Activated naive CD4-positive, alpha-beta T cell treated with anti-CD3 and anti-CD28 coated beads, Interleukin-2, amount 50 U/mL, for 24 hours (primary cell): ENCODE results near the gene C19orf85.

ENCODE experiments used
- H3K27ac Mint-ChIP-seq: one replicate; pipeline ENCODE4 v1.8.0; 2021; ENCODE audit warnings: mild to moderate bottlenecking, mixed read lengths
- H3K27me3 Mint-ChIP-seq: one replicate; pipeline ENCODE4 v1.8.0; 2021; ENCODE audit warnings: mixed read lengths
- H3K36me3 Mint-ChIP-seq: one replicate; pipeline ENCODE4 v1.8.0; 2021; ENCODE audit warnings: mixed read lengths
- H3K4me1 Mint-ChIP-seq: one replicate; pipeline ENCODE4 v1.8.0; 2021; ENCODE audit warnings: mixed read lengths
- H3K4me3 Mint-ChIP-seq: one replicate; pipeline ENCODE4 v1.8.0; 2021; ENCODE audit warnings: mild to moderate bottlenecking, mixed read lengths
- H3K9me3 Mint-ChIP-seq: one replicate; pipeline ENCODE4 v1.8.0; 2021; ENCODE audit warnings: mixed read lengths

The C19orf85 gene

GRCh38 chr19:55443824-55444480, 20.6 kb downstream of the C19orf85 start:
- Mint-ChIP-seq H3K4me3 (no peak overlapping the region), H3K27ac (no peak overlapping the region), H3K9me3 (no peaks in the 10 kb centered on the region), H3K27me3 (peaks cover 47% of the 10 kb centered on the region), H3K36me3 (no peaks in the 10 kb centered on the region), H3K4me1 (peaks cover 21% of the 10 kb centered on the region)

- Mint-ChIP-seq H3K27me3 (peaks cover 52% of the 10 kb centered on the region), H3K27ac (no peak within 1 kb of the TSS), H3K4me3 (peak within 1 kb of the TSS; percentile 41), H3K4me1 (peaks cover 21% of the 10 kb centered on the region), H3K36me3 (no peaks in the 10 kb centered on the region), H3K9me3 (no peaks in the 10 kb centered on the region)
Observed at GRCh38 chr19:55443045-55443823, 21.3 kb downstream of the C19orf85 start, which contains the start of gene SHISA7. Gene SHISA7, minus strand, starts transcription at chr19:55443300. Its CDS starts 437 bp downstream, at chr19:55442863.

- H3K4me1 Mint-ChIP-seq = peaks cover 21% of the 10 kb centered on the region
- H3K9me3 Mint-ChIP-seq = no peaks in the 10 kb centered on the region
- H3K36me3 Mint-ChIP-seq = no peaks in the 10 kb centered on the region
- H3K27ac Mint-ChIP-seq = no peak overlapping the region
- peak overlapping the region; percentile 30 for H3K4me3 Mint-ChIP-seq
- H3K27me3 Mint-ChIP-seq = peaks cover 55% of the 10 kb centered on the region
Observed at GRCh38 chr19:55442372-55442961, 22.1 kb downstream of the C19orf85 start.

- no peaks in the 10 kb centered on the region for H3K36me3 Mint-ChIP-seq
- peak overlapping the region; percentile 40 for H3K4me3 Mint-ChIP-seq
- peaks cover 62% of the 10 kb centered on the region for H3K27me3 Mint-ChIP-seq
- no peak overlapping the region for H3K27ac Mint-ChIP-seq
- peaks cover 21% of the 10 kb centered on the region for H3K4me1 Mint-ChIP-seq
- H3K9me3 Mint-ChIP-seq = no peaks in the 10 kb centered on the region
Observed at GRCh38 chr19:55441692-55442321, 22.7 kb downstream of the C19orf85 start.

GRCh38 chr19:55441319-55441691, 23.2 kb downstream of the C19orf85 start:
- Mint-ChIP-seq H3K4me1 (peaks cover 21% of the 10 kb centered on the region), H3K27ac (no peak overlapping the region), H3K9me3 (no peaks in the 10 kb centered on the region), H3K4me3 (peak overlapping the region; percentile 40), H3K27me3 (peaks cover 64% of the 10 kb centered on the region), H3K36me3 (no peaks in the 10 kb centered on the region)

GRCh38 chr19:55440411-55441105, 24.0 kb downstream of the C19orf85 start:
- no peaks in the 10 kb centered on the region for H3K36me3 Mint-ChIP-seq
- H3K4me1 Mint-ChIP-seq = peaks cover 21% of the 10 kb centered on the region
- peak overlapping the region; percentile 40 for H3K4me3 Mint-ChIP-seq
- H3K9me3 Mint-ChIP-seq = no peaks in the 10 kb centered on the region
- no peak overlapping the region for H3K27ac Mint-ChIP-seq
- H3K27me3 Mint-ChIP-seq = peaks cover 61% of the 10 kb centered on the region

GRCh38 chr19:55439052-55439451, 25.5 kb downstream of the C19orf85 start:
- Mint-ChIP-seq H3K4me3 (no peak overlapping the region), H3K4me1 (peaks cover 21% of the 10 kb centered on the region), H3K36me3 (no peaks in the 10 kb centered on the region), H3K9me3 (no peaks in the 10 kb centered on the region), H3K27me3 (peaks cover 50% of the 10 kb centered on the region), H3K27ac (no peak overlapping the region)

- H3K4me3 Mint-ChIP-seq = no peak overlapping the region
- peaks cover 11% of the 10 kb centered on the region for H3K4me1 Mint-ChIP-seq
- no peaks in the 10 kb centered on the region for H3K9me3 Mint-ChIP-seq
- H3K27me3 Mint-ChIP-seq = peaks cover 46% of the 10 kb centered on the region
- peak overlapping the region; percentile 43 for H3K27ac Mint-ChIP-seq
- no peaks in the 10 kb centered on the region for H3K36me3 Mint-ChIP-seq
Observed at GRCh38 chr19:55437410-55437809, 27.1 kb downstream of the C19orf85 start.

- H3K4me1 Mint-ChIP-seq = peaks cover 11% of the 10 kb centered on the region
- no peaks in the 10 kb centered on the region for H3K36me3 Mint-ChIP-seq
- H3K4me3 Mint-ChIP-seq = no peak overlapping the region
- no peak overlapping the region for H3K27ac Mint-ChIP-seq
- H3K9me3 Mint-ChIP-seq = no peaks in the 10 kb centered on the region
- peaks cover 49% of the 10 kb centered on the region for H3K27me3 Mint-ChIP-seq
Observed at GRCh38 chr19:55436847-55437246, 27.7 kb downstream of the C19orf85 start.

- Mint-ChIP-seq H3K27ac (no peak overlapping the region), H3K36me3 (no peaks in the 10 kb centered on the region), H3K4me3 (no peak overlapping the region), H3K27me3 (peaks cover 45% of the 10 kb centered on the region), H3K4me1 (no peaks in the 10 kb centered on the region), H3K9me3 (no peaks in the 10 kb centered on the region)
Observed at GRCh38 chr19:55435020-55435419, 29.5 kb downstream of the C19orf85 start.

GRCh38 chr19:55434356-55434919, 30.1 kb downstream of the C19orf85 start:
- H3K36me3 Mint-ChIP-seq = no peaks in the 10 kb centered on the region
- peaks cover 41% of the 10 kb centered on the region for H3K27me3 Mint-ChIP-seq
- H3K4me3 Mint-ChIP-seq = no peak overlapping the region
- H3K9me3 Mint-ChIP-seq = no peaks in the 10 kb centered on the region
- no peak overlapping the region for H3K27ac Mint-ChIP-seq
- no peaks in the 10 kb centered on the region for H3K4me1 Mint-ChIP-seq

- no peak overlapping the region for H3K4me3 Mint-ChIP-seq
- no peaks in the 10 kb centered on the region for H3K4me1 Mint-ChIP-seq
- no peaks in the 10 kb centered on the region for H3K36me3 Mint-ChIP-seq
- peaks cover 32% of the 10 kb centered on the region for H3K27me3 Mint-ChIP-seq
- H3K27ac Mint-ChIP-seq = no peak overlapping the region
- H3K9me3 Mint-ChIP-seq = no peaks in the 10 kb centered on the region
Observed at GRCh38 chr19:55433292-55433691, 31.3 kb downstream of the C19orf85 start.

GRCh38 chr19:55432241-55432959, 32.2 kb downstream of the C19orf85 start:
- no peak overlapping the region for H3K4me3 Mint-ChIP-seq
- H3K36me3 Mint-ChIP-seq = no peaks in the 10 kb centered on the region
- no peaks in the 10 kb centered on the region for H3K4me1 Mint-ChIP-seq
- peaks cover 28% of the 10 kb centered on the region for H3K27me3 Mint-ChIP-seq
- no peaks in the 10 kb centered on the region for H3K9me3 Mint-ChIP-seq
- H3K27ac Mint-ChIP-seq = no peak overlapping the region

- H3K9me3 Mint-ChIP-seq = no peaks in the 10 kb centered on the region
- H3K4me1 Mint-ChIP-seq = no peaks in the 10 kb centered on the region
- H3K27me3 Mint-ChIP-seq = peaks cover 19% of the 10 kb centered on the region
- H3K36me3 Mint-ChIP-seq = no peaks in the 10 kb centered on the region
- no peak overlapping the region for H3K27ac Mint-ChIP-seq
- no peak overlapping the region for H3K4me3 Mint-ChIP-seq
Observed at GRCh38 chr19:55431183-55431582, 33.4 kb downstream of the C19orf85 start.
